ENCODE results near the gene OR52J3. TPM values are rescaled to one million over a fixed set of nuclear protein-coding genes. Genes with fewer than 3 reads are reported as not detected.

The OR52J3 gene
- total and polyA plus RNA-seq, 2 of the 8 experiments (the other 6 are each of a cell fraction or from before 2014, with no cell fraction given) = not detected

GRCh38 chr11:5071799-5072198 lies 25.5 kb downstream of the OR52J3 start (continued):
- TF ChIP-seq HDAC2 (IDR thresholded peaks at IDR 0.05; ENCODE audit: borderline replicate concordance in 1 of 2, low read depth in 2 of 2, low read length in 2 of 2) = no peak
- no peak for TF ChIP-seq RBBP5 (IDR thresholded peaks at IDR 0.05; ENCODE audit: borderline replicate concordance, low read depth, low read length)
- no peak for TF ChIP-seq YY1 (IDR thresholded peaks at IDR 0.05; ENCODE audit: low read depth, low read length)

All from H1 (cell line).